ENCODE results near the gene NEK9.

The NEK9 gene

DNA sequence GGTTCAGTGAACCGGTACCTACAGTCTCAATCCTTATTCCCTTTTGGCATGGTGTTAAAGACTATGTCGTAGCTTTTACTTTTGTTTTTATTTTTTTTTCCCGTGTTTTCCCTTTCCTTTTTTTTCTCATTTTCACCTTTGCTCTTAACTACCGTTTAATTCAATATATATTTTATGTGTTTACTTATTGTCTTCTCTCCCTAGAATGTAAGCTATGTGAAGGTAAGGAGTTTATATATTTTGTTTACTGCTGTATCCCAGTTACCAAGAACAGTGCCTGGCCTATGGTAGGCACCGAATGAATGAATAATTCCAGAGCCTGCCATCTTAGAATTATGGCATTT lies 75.3 kb downstream of the NEK9 start:
- Mint-ChIP-seq H3K36me3 (ENCODE audit: low read depth) (peaks cover 49% of the 10 kb centered on the region), H3K4me3 (peak overlapping the region; percentile 94 to 97 (median 96)), H3K4me1 (peaks cover 11% of the 10 kb centered on the region), H3K9me3 (peaks cover 4% of the 10 kb centered on the region), H3K27me3 (ENCODE audit: low read depth) (no peaks in the 10 kb centered on the region), H3K27ac (peak overlapping the region; percentile 96 to 98 (median 98))
- TF ChIP-seq, protein P1, sequence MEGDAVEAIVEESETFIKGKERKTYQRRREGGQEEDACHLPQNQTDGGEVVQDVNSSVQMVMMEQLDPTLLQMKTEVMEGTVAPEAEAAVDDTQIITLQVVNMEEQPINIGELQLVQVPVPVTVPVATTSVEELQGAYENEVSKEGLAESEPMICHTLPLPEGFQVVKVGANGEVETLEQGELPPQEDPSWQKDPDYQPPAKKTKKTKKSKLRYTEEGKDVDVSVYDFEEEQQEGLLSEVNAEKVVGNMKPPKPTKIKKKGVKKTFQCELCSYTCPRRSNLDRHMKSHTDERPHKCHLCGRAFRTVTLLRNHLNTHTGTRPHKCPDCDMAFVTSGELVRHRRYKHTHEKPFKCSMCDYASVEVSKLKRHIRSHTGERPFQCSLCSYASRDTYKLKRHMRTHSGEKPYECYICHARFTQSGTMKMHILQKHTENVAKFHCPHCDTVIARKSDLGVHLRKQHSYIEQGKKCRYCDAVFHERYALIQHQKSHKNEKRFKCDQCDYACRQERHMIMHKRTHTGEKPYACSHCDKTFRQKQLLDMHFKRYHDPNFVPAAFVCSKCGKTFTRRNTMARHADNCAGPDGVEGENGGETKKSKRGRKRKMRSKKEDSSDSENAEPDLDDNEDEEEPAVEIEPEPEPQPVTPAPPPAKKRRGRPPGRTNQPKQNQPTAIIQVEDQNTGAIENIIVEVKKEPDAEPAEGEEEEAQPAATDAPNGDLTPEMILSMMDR (IDR thresholded peaks at IDR 0.05; ENCODE audit: unreplicated experiment in 3 of 3): no peak

GRCh38 chr14:75050852-75051555 lies 75.8 kb downstream of the NEK9 start, which contains the start of gene MLH3:
TSS of gene MLH3 (minus strand) at chr14:75051467. CDS start at chr14:75049655, 1,812 bp downstream.
- Mint-ChIP-seq H3K27ac (peak within 1 kb of the TSS; percentile 96 to 98 (median 98)), H3K27me3 (ENCODE audit: low read depth) (no peaks in the 10 kb centered on the region), H3K4me1 (peaks cover 15% of the 10 kb centered on the region), H3K9me3 (peaks cover 4% of the 10 kb centered on the region), H3K4me3 (peak within 1 kb of the TSS; percentile 94 to 97 (median 96)), H3K36me3 (ENCODE audit: low read depth) (peaks cover 50% of the 10 kb centered on the region)
- TF ChIP-seq, protein P1 (IDR thresholded peaks at IDR 0.05; ENCODE audit: unreplicated experiment in 3 of 3): no peak

DNA sequence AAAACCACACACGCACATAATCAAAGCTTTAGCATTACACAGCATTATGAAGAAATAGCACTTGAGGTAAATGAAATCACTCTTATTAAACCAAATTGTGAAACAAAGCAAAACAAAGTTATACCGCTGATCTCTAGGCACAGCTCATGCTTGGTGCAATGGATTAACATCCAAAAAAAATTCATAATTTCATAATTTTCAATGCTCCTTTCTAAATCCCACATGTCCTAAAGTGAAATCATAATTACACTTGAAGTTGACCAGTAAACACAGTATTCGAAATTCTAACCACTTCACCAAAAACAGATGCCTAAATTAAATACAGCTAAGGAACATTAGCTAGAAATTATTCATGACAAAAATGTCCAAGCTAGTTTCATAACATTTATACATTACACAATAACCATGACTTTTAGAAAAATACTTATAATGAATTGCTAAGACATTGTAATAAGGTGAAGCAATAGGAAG lies 77.1 kb downstream of the NEK9 start:
- Mint-ChIP-seq H3K9me3 (peaks cover 4% of the 10 kb centered on the region), H3K27me3 (ENCODE audit: low read depth) (no peaks in the 10 kb centered on the region), H3K4me1 (peaks cover 27% of the 10 kb centered on the region), H3K4me3 (peak overlapping the region; percentile 81 to 85 (median 84)), H3K27ac (peak overlapping the region; percentile 89 to 96 (median 90)), H3K36me3 (ENCODE audit: low read depth) (peaks cover 43% of the 10 kb centered on the region)
- TF ChIP-seq, protein P1 (IDR thresholded peaks at IDR 0.05; ENCODE audit: unreplicated experiment in 3 of 3): no peak

- Mint-ChIP-seq H3K9me3 (peaks cover 4% of the 10 kb centered on the region), H3K4me1 (peaks cover 33% of the 10 kb centered on the region), H3K27ac (no peak overlapping the region), H3K27me3 (ENCODE audit: low read depth) (no peaks in the 10 kb centered on the region), H3K4me3 (no peak overlapping the region), H3K36me3 (ENCODE audit: low read depth) (peaks cover 45% of the 10 kb centered on the region)
- TF ChIP-seq, protein P1 (IDR thresholded peaks at IDR 0.05; ENCODE audit: unreplicated experiment in 3 of 3): no peak
These were observed 77.7 kb downstream of the NEK9 start for GRCh38 chr14:75049136-75049535.

DNA sequence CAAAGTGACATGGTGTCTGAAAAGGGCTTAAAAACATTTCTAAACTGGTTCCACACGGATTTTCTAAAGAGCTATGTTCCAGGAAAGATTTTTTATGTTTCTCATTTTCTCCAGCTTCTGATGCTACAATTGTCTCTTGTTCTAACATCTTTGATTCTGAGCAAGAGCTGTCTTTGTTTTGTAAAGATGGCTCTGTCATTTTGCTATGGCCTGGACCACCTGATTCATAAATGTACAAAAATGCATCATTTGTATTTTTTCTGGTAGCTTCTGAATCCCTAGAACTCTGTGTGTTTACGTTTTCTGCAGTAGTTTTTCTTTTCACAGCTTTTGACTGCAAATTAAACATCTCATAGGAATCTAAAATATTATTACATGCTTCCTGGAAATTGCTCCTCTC lies 78.7 kb downstream of the NEK9 start:
- Mint-ChIP-seq H3K9me3 (peaks cover 4% of the 10 kb centered on the region), H3K4me1 (peaks cover 34% of the 10 kb centered on the region), H3K27ac (no peak overlapping the region), H3K27me3 (ENCODE audit: low read depth) (no peaks in the 10 kb centered on the region), H3K36me3 (ENCODE audit: low read depth) (peaks cover 45% of the 10 kb centered on the region), H3K4me3 (no peak overlapping the region)
- TF ChIP-seq, protein P1 (IDR thresholded peaks at IDR 0.05; ENCODE audit: unreplicated experiment in 3 of 3): no peak

GRCh38 chr14:75047506-75047905 lies 79.3 kb downstream of the NEK9 start:
- no peaks in the 10 kb centered on the region for H3K27me3 Mint-ChIP-seq (ENCODE audit: low read depth)
- no peak overlapping the region for H3K4me3 Mint-ChIP-seq
- H3K27ac Mint-ChIP-seq: no peak overlapping the region
- peaks cover 47% of the 10 kb centered on the region for H3K36me3 Mint-ChIP-seq (ENCODE audit: low read depth)
- TF ChIP-seq, protein P1 (IDR thresholded peaks at IDR 0.05; ENCODE audit: unreplicated experiment in 3 of 3): no peak
- peaks cover 4% of the 10 kb centered on the region for H3K9me3 Mint-ChIP-seq
- H3K4me1 Mint-ChIP-seq: peaks cover 34% of the 10 kb centered on the region
